ENCODE results near the gene MRPL2. TPM values are rescaled to one million over a fixed set of nuclear protein-coding genes. Genes with fewer than 3 reads are reported as not detected.

The MRPL2 gene
- total and polyA plus RNA-seq, 2 donors (not counting 1 experiment from before 2014, with no cell fraction given), result 45.6 to 52.8 TPM

DNA sequence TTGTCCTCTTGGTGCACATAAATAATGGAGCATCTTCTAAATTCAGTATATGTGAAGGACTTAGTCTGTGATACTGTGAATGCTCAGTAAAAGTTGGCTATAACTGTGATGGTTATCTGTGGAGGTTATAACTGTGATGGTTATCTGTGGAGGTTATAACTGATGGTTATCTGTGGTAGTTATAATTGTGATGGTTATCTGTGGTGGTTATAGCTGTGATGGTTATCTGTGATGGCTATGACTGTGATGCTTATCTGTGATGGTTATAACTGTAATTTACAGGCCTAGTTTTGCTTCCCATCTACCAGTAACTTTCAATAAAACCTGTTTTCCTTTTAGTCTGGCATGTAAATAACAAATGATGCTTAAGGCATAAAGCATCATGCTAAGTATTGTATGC is 33.4 kb upstream of the MRPL2 start:
- Mint-ChIP-seq H3K4me1 (peaks cover 5% of the 10 kb centered on the region), H3K27me3 (no peaks in the 10 kb centered on the region), H3K9me3 (ENCODE audit: insufficient read depth) (no peaks in the 10 kb centered on the region), H3K27ac (no peak overlapping the region), H3K4me3 (no peak overlapping the region)
- Histone ChIP-seq H3K27ac (ENCODE audit: low read length in 2 of 2) (no peak overlapping the region), H3K79me2 (ENCODE audit: control insufficient read depth, insufficient read depth, low read length) (no peaks in the 10 kb centered on the region), H3K4me2 (replicated peaks; ENCODE audit: low read depth, low read length, poor library complexity, severe bottlenecking) (no peak overlapping the region), H3K4me3 (ENCODE audit: control extremely low read depth in 1 of 5, extremely low read depth in 1 of 5, insufficient read depth in 1 of 5, low read depth in 2 of 5, low read length in 4 of 5) (no peak overlapping the region), H2AFZ (ENCODE audit: insufficient read depth, low read depth, low read length, poor library complexity, severe bottlenecking) (no peak overlapping the region), H4K20me1 (ENCODE audit: control insufficient read depth, insufficient read depth, low read length, poor library complexity, severe bottlenecking) (no peaks in the 10 kb centered on the region), H3K9me3 (ENCODE audit: control extremely low read depth in 1 of 3, control insufficient read depth in 2 of 3, insufficient read depth in 1 of 3, low read length in 2 of 3) (no peaks in the 10 kb centered on the region), H3K27me3 (replicated peaks in 1 of 4; ENCODE audit: control extremely low read depth in 1 of 4, control insufficient read depth in 3 of 4, insufficient read depth in 4 of 4, low read length in 3 of 4) (no peaks in the 10 kb centered on the region), H3K36me3 (replicated peaks in 1 of 2; ENCODE audit: control extremely low read depth in 1 of 2, control insufficient read depth in 1 of 2, extremely low read depth in 1 of 2, insufficient read depth in 2 of 2, low read length in 1 of 2) (no peaks in the 10 kb centered on the region), H3K4me1 (ENCODE audit: control insufficient read depth in 2 of 2, insufficient read depth in 2 of 2, low read length in 2 of 2) (no peaks in the 10 kb centered on the region), H3K9ac (ENCODE audit: low read length) (no peak overlapping the region)
- ChIA-PET POLR2A (no interaction called here), CTCF (no interaction called here)
- intact Hi-C loops (cut with micrococcal nuclease), result no loop called here
- DNase-seq (no peak), ATAC-seq (ENCODE audit: low read depth) (no peak)
- TF ChIP-seq, protein P1, sequence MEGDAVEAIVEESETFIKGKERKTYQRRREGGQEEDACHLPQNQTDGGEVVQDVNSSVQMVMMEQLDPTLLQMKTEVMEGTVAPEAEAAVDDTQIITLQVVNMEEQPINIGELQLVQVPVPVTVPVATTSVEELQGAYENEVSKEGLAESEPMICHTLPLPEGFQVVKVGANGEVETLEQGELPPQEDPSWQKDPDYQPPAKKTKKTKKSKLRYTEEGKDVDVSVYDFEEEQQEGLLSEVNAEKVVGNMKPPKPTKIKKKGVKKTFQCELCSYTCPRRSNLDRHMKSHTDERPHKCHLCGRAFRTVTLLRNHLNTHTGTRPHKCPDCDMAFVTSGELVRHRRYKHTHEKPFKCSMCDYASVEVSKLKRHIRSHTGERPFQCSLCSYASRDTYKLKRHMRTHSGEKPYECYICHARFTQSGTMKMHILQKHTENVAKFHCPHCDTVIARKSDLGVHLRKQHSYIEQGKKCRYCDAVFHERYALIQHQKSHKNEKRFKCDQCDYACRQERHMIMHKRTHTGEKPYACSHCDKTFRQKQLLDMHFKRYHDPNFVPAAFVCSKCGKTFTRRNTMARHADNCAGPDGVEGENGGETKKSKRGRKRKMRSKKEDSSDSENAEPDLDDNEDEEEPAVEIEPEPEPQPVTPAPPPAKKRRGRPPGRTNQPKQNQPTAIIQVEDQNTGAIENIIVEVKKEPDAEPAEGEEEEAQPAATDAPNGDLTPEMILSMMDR (IDR thresholded peaks at IDR 0.05), result no peak
- TF ChIP-seq EZH2 (IDR thresholded peaks at IDR 0.05; ENCODE audit: borderline replicate concordance, insufficient read depth, low read depth, low read length, poor library complexity, severe bottlenecking), result no peak

DNA sequence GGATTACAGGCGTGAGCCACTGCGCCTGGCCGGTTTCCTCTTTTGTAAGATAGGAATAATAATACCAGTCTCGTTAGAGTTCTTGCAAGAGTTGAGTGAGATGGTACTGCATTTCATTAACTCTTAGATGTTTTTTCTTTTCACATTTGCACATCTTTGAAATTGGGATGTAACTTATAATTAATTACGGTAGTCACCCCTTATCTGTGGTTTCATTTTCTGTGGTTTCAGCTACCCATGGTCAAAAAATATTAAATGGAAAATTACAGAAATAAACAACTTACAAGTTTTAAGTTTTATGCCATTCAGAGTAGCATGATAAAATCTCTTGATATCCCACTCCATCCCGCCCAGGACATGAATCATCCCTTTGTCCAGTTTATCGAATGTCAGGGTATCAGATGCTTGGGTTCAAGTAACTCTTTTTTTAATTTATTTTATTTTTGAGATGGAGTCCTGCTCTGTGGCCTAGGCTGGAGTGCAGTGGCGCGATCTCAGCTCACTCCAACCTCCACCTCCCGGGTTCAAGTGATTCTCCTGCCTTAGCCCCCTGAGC is 32.3 kb upstream of the MRPL2 start:
- no peaks in the 10 kb centered on the region for H3K79me2 ChIP-seq (ENCODE audit: control insufficient read depth, insufficient read depth, low read length)

More for the DNA sequence above, 32.3 kb upstream of the MRPL2 start:
- no peak overlapping the region for H3K4me3 ChIP-seq (ENCODE audit: control extremely low read depth in 1 of 5, extremely low read depth in 1 of 5, insufficient read depth in 1 of 5, low read depth in 2 of 5, low read length in 4 of 5)
- no peak overlapping the region for H3K4me3 Mint-ChIP-seq
- intact Hi-C loops (cut with micrococcal nuclease), result no loop called here
- H3K27me3 Mint-ChIP-seq, result no peaks in the 10 kb centered on the region
- POLR2A ChIA-PET, result no interaction called here
- H3K27ac Mint-ChIP-seq, result no peak overlapping the region
- CTCF ChIA-PET, result no interaction called here
- no peaks in the 10 kb centered on the region for H3K9me3 Mint-ChIP-seq (ENCODE audit: insufficient read depth)
- no peaks in the 10 kb centered on the region for H3K36me3 ChIP-seq (replicated peaks in 1 of 2; ENCODE audit: control extremely low read depth in 1 of 2, control insufficient read depth in 1 of 2, extremely low read depth in 1 of 2, insufficient read depth in 2 of 2, low read length in 1 of 2)
- TF ChIP-seq, protein P1 (IDR thresholded peaks at IDR 0.05), result no peak
- TF ChIP-seq EZH2 (IDR thresholded peaks at IDR 0.05; ENCODE audit: borderline replicate concordance, insufficient read depth, low read depth, low read length, poor library complexity, severe bottlenecking), result no peak
- no peaks in the 10 kb centered on the region for H3K4me1 ChIP-seq (ENCODE audit: control insufficient read depth in 2 of 2, insufficient read depth in 2 of 2, low read length in 2 of 2)
- ATAC-seq (ENCODE audit: low read depth), result no peak
- H3K27me3 ChIP-seq (replicated peaks in 1 of 4; ENCODE audit: control extremely low read depth in 1 of 4, control insufficient read depth in 3 of 4, insufficient read depth in 4 of 4, low read length in 3 of 4), result no peaks in the 10 kb centered on the region
- H3K4me1 Mint-ChIP-seq, result peaks cover 2% of the 10 kb centered on the region
- WGBS (ENCODE audit: insufficient coverage), result no CpG with 5 or more reads among the region's 10 CpGs
- H2AFZ ChIP-seq (ENCODE audit: insufficient read depth, low read depth, low read length, poor library complexity, severe bottlenecking), result no peak overlapping the region
- no peaks in the 10 kb centered on the region for H3K9me3 ChIP-seq (ENCODE audit: control extremely low read depth in 1 of 3, control insufficient read depth in 2 of 3, insufficient read depth in 1 of 3, low read length in 2 of 3)
- DNase-seq, result no peak
- H3K27ac ChIP-seq (ENCODE audit: low read length in 2 of 2), result no peak overlapping the region
- H3K9ac ChIP-seq (ENCODE audit: low read length), result no peak overlapping the region
- no peaks in the 10 kb centered on the region for H4K20me1 ChIP-seq (ENCODE audit: control insufficient read depth, insufficient read depth, low read length, poor library complexity, severe bottlenecking)
- no peak overlapping the region for H3K4me2 ChIP-seq (replicated peaks; ENCODE audit: low read depth, low read length, poor library complexity, severe bottlenecking)

Data from B cell (primary cell).